GM12878 (cell line): ENCODE measurements around the gene AIRE.

Experiments used
- ATF7 ChIP-seq: fragments of 450-650 bp; IDR thresholded peaks from 2 replicates; pipeline ENCODE4 v1.6.1; 2016; ENCODE audit warnings: low read depth, mild to moderate bottlenecking
- FOXK2 ChIP-seq: fragments of 450-650 bp; IDR thresholded peaks from 2 replicates; pipeline ENCODE4 v1.6.1; 2017; ENCODE audit warnings: mild to moderate bottlenecking, moderate library complexity
- GABPA ChIP-seq: IDR thresholded peaks from 2 replicates; pipeline ENCODE4 v1.6.1; 2014; ENCODE audit warnings: antibody characterized with exemption, low read depth, mild to moderate bottlenecking, inconsistent platforms
- HDAC2 ChIP-seq: fragments of 200-600 bp; sonication (generic); IDR thresholded peaks from 2 replicates; pipeline ENCODE4 v1.6.1; 2017
- NR2C2 ChIP-seq: IDR thresholded peaks from 2 replicates; pipeline ENCODE4 v1.6.1; 2011; ENCODE audit warnings: borderline replicate concordance, low read depth; ENCODE audit not compliant: control insufficient read depth, insufficient read length
- RAD51 ChIP-seq: fragments of 450-650 bp; IDR thresholded peaks from 2 replicates; pipeline ENCODE4 v1.6.1; 2016; ENCODE audit warnings: moderate library complexity, mild to moderate bottlenecking, inconsistent platforms
- SREBF2 ChIP-seq: IDR thresholded peaks from 2 replicates; pipeline ENCODE4 v1.6.1; 2012; ENCODE audit warnings: mild to moderate bottlenecking, low read length
- SRF ChIP-seq, 2 experiments: IDR thresholded peaks; 2 replicates each; pipeline ENCODE4 v1.6.1; 2011; ENCODE audit warnings: low read depth in 2 of 2, low read length in 2 of 2, mild to moderate bottlenecking in 1 of 2, moderate library complexity in 1 of 2
- TARDBP ChIP-seq: IDR thresholded peaks from 2 replicates; pipeline ENCODE4 v1.6.1; 2016; ENCODE audit warnings: borderline replicate concordance
- TCF12 ChIP-seq: IDR thresholded peaks from 2 replicates; pipeline ENCODE4 v1.6.1; 2011; ENCODE audit warnings: low read depth, mild to moderate bottlenecking, low read length
- TF ChIP-seq, protein P1 (sequence below), 3 experiments: IDR thresholded peaks in 2 of 3; conservative IDR thresholded peaks in 1 of 3; 2 replicates each; pipeline ENCODE4 v1.5.1; 2011; ENCODE audit warnings: low read depth in 3 of 3, low read length in 3 of 3, mild to moderate bottlenecking in 3 of 3, control low read depth in 2 of 3, moderate library complexity in 2 of 3, inconsistent platforms in 1 of 3, mixed read lengths in 1 of 3; ENCODE audit not compliant: control insufficient read depth in 2 of 3, insufficient read depth in 1 of 3; ENCODE audit errors: extremely low read depth in 1 of 3
- TF ChIP-seq, protein P2 (sequence below): IDR thresholded peaks from 2 replicates; pipeline ENCODE4 v1.6.1; 2011; ENCODE audit warnings: borderline replicate concordance, low read depth, mild to moderate bottlenecking, moderate library complexity, mixed read lengths, low read length; ENCODE audit not compliant: insufficient read depth; ENCODE audit errors: extremely low read length

DNA sequence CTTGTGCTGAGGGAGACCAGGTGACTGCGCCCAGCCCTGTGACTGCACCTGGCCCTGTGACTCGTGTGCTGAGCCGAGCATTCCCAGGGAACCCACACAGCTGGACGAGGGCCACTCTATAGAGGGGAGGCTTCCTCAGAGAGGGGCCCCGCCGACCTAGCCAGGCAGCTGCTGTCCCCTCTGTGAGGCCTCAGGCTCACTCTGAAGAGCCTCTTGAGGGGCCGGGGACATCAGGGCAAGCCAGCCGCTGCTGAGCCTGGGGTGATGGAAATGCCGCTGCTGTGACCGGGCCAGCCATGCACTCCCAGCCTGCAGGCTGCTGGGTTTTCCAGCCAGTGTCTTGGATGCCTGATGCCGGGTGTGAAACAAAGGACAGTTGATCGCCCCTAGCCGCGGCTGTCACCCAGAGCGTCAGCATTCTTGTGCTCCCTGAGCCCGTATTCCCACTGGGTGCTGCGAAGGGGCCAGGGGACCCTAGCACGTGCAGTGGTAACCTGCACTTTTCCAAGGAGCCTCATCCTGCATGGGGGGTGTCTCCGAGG lies 31.6 kb downstream of the AIRE start:
- TF ChIP-seq HDAC2: no peak
- no peak for TF ChIP-seq GABPA
- TF ChIP-seq, protein P1, sequence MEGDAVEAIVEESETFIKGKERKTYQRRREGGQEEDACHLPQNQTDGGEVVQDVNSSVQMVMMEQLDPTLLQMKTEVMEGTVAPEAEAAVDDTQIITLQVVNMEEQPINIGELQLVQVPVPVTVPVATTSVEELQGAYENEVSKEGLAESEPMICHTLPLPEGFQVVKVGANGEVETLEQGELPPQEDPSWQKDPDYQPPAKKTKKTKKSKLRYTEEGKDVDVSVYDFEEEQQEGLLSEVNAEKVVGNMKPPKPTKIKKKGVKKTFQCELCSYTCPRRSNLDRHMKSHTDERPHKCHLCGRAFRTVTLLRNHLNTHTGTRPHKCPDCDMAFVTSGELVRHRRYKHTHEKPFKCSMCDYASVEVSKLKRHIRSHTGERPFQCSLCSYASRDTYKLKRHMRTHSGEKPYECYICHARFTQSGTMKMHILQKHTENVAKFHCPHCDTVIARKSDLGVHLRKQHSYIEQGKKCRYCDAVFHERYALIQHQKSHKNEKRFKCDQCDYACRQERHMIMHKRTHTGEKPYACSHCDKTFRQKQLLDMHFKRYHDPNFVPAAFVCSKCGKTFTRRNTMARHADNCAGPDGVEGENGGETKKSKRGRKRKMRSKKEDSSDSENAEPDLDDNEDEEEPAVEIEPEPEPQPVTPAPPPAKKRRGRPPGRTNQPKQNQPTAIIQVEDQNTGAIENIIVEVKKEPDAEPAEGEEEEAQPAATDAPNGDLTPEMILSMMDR (IDR thresholded peaks at IDR 0.05 in 2 of 3, conservative IDR thresholded peaks at IDR 0.05 in 1 of 3; ENCODE audit: control insufficient read depth in 2 of 3, extremely low read depth in 1 of 3, insufficient read depth in 1 of 3, low read depth in 3 of 3, low read length in 3 of 3): no peak
- no peak for TF ChIP-seq RAD51
- TF ChIP-seq ATF7: no peak
- no peak for TF ChIP-seq SREBF2
- TF ChIP-seq SRF (IDR thresholded peaks at IDR 0.05; ENCODE audit: low read depth in 2 of 2, low read length in 2 of 2): no peak
- no peak for TF ChIP-seq TCF12
- TF ChIP-seq, protein P2, sequence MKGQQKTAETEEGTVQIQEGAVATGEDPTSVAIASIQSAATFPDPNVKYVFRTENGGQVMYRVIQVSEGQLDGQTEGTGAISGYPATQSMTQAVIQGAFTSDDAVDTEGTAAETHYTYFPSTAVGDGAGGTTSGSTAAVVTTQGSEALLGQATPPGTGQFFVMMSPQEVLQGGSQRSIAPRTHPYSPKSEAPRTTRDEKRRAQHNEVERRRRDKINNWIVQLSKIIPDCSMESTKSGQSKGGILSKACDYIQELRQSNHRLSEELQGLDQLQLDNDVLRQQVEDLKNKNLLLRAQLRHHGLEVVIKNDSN: no peak
- no peak for TF ChIP-seq TARDBP
- TF ChIP-seq FOXK2: no peak
- no peak for TF ChIP-seq NR2C2
